Hepatocyte (in vitro differentiated cells): ENCODE measurements around the gene MYMX. TPM values are rescaled to one million over a fixed set of nuclear protein-coding genes. Genes with fewer than 3 reads are reported as not detected.

Source experiments
- DNase-seq: peaks from one replicate; pipeline ENCODE4 v3.0.0-alpha.2; 2016; ENCODE audit warnings: low spot score
- H2AFZ ChIP-seq: fragments of 200-600 bp; sonication (generic); 2 replicates; pipeline ENCODE4 v1.6.0; 2016; ENCODE audit warnings: antibody characterized with exemption, mild to moderate bottlenecking
- H3K27ac ChIP-seq: fragments of 200-600 bp; sonication (generic); 2 replicates; pipeline ENCODE4 v1.5.1; 2016; ENCODE audit warnings: mild to moderate bottlenecking
- H3K27me3 ChIP-seq: fragments of 200-600 bp; sonication (generic); 2 replicates; pipeline ENCODE4 v1.6.1; 2016
- H3K36me3 ChIP-seq: fragments of 200-600 bp; sonication (generic); replicated peaks from 2 replicates; pipeline ENCODE4 v1.5.1; 2016; ENCODE audit warnings: low read depth; ENCODE audit not compliant: insufficient read depth
- H3K4me1 ChIP-seq: fragments of 200-600 bp; sonication (generic); 2 replicates; pipeline ENCODE4 v1.5.1; 2016; ENCODE audit warnings: mild to moderate bottlenecking, moderate library complexity; ENCODE audit not compliant: insufficient read depth
- H3K4me2 ChIP-seq: fragments of 200-600 bp; sonication (generic); 2 replicates; pipeline ENCODE4 v1.6.0; 2016
- H3K4me3 ChIP-seq: fragments of 200-600 bp; sonication (generic); 2 replicates; pipeline ENCODE4 v1.5.1; 2016; ENCODE audit warnings: mild to moderate bottlenecking
- H3K79me2 ChIP-seq: fragments of 200-600 bp; sonication (generic); 2 replicates; pipeline ENCODE4 v1.6.0; 2017; ENCODE audit warnings: mild to moderate bottlenecking
- H3K9me2 ChIP-seq: fragments of 200-600 bp; sonication (generic); replicated peaks from 2 replicates; pipeline ENCODE4 v1.6.0; 2017; ENCODE audit warnings: mild to moderate bottlenecking; ENCODE audit not compliant: insufficient read depth
- H3K9me3 ChIP-seq: fragments of 200-600 bp; sonication (generic); 2 replicates; pipeline ENCODE4 v1.5.1; 2016; ENCODE audit warnings: low read depth, mild to moderate bottlenecking
- H4K20me1 ChIP-seq: fragments of 200-600 bp; sonication (generic); 2 replicates; pipeline ENCODE4 v1.6.0; 2016; ENCODE audit warnings: mild to moderate bottlenecking; ENCODE audit not compliant: insufficient read depth, poor library complexity, severe bottlenecking
- EZH2 ChIP-seq: fragments of 200-600 bp; sonication (generic); IDR thresholded peaks from 2 replicates; pipeline ENCODE4 v1.6.1; 2016; ENCODE audit warnings: antibody characterized with exemption, mild to moderate bottlenecking, borderline replicate concordance
- EZH2phosphoT487 ChIP-seq: fragments of 200-600 bp; sonication (generic); IDR thresholded peaks from one replicate; pipeline ENCODE4 v1.6.1; 2018; ENCODE audit warnings: antibody characterized with exemption, mild to moderate bottlenecking, low read depth, moderate library complexity; ENCODE audit not compliant: unreplicated experiment, severe bottlenecking
- WGBS: methylation state at CpG from one replicate; pipeline ENCODE4 v1.1.6; 2016; ENCODE audit warnings: low lambda C conversion rate; ENCODE audit errors: missing lambda C conversion rate; 5-methylcytosine and 5-hydroxymethylcytosine counted together
- polyA plus RNA-seq: library from polyadenylated mRNA; unstranded; fragments of >200 nt; fragmentation: Nextera tagmentation; extraction: Ambion mirVana; gene quantifications from 2 replicates; pipeline ENCODE4 v1.2.1, GENCODE V29; 2016
- total RNA-seq: library from RNA; depleted of rRNA; stranded (reverse); fragments of >200 nt; gene quantifications from 2 replicates; pipeline ENCODE4 v1.2.3, GENCODE V29; 2014
- TF ChIP-seq, protein P1 (sequence below): fragments of 200-600 bp; sonication (generic); IDR thresholded peaks from 2 replicates; pipeline ENCODE4 v1.5.1; 2016; ENCODE audit warnings: antibody characterized with exemption, mild to moderate bottlenecking; ENCODE audit not compliant: poor library complexity

MYMX gene
- total and polyA plus RNA-seq, 2 experiments from 2014 or later = not detected

GRCh38 chr6:44219815-44220784 lies 3.4 kb downstream of the MYMX start:
- TF ChIP-seq EZH2phosphoT487 = no peak
- TF ChIP-seq, protein P1, sequence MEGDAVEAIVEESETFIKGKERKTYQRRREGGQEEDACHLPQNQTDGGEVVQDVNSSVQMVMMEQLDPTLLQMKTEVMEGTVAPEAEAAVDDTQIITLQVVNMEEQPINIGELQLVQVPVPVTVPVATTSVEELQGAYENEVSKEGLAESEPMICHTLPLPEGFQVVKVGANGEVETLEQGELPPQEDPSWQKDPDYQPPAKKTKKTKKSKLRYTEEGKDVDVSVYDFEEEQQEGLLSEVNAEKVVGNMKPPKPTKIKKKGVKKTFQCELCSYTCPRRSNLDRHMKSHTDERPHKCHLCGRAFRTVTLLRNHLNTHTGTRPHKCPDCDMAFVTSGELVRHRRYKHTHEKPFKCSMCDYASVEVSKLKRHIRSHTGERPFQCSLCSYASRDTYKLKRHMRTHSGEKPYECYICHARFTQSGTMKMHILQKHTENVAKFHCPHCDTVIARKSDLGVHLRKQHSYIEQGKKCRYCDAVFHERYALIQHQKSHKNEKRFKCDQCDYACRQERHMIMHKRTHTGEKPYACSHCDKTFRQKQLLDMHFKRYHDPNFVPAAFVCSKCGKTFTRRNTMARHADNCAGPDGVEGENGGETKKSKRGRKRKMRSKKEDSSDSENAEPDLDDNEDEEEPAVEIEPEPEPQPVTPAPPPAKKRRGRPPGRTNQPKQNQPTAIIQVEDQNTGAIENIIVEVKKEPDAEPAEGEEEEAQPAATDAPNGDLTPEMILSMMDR = peak; percentile 4
- no peak for TF ChIP-seq EZH2
- Histone ChIP-seq H4K20me1 (no peaks in the 10 kb centered on the region), H3K79me2 (peaks cover 8% of the 10 kb centered on the region), H2AFZ (no peak overlapping the region), H3K27me3 (no peaks in the 10 kb centered on the region), H3K27ac (no peak overlapping the region), H3K9me2 (no peaks in the 10 kb centered on the region), H3K36me3 (no peaks in the 10 kb centered on the region), H3K4me2 (peak overlapping the region; percentile 95), H3K4me3 (no peak overlapping the region), H3K4me1 (peaks cover 42% of the 10 kb centered on the region), H3K9me3 (no peaks in the 10 kb centered on the region)
- DNase-seq = no peak
- WGBS = 62% methylated on average over 27 of the region's 28 CpGs

- no peak overlapping the region for H3K4me2 ChIP-seq
- no peak overlapping the region for H2AFZ ChIP-seq
- H3K36me3 ChIP-seq = no peaks in the 10 kb centered on the region
- no peaks in the 10 kb centered on the region for H3K9me2 ChIP-seq
- no peaks in the 10 kb centered on the region for H3K9me3 ChIP-seq
- peaks cover 8% of the 10 kb centered on the region for H3K79me2 ChIP-seq
- H3K27ac ChIP-seq = peak overlapping the region; percentile 20
- H3K4me1 ChIP-seq = peaks cover 49% of the 10 kb centered on the region
- no peaks in the 10 kb centered on the region for H3K27me3 ChIP-seq
- TF ChIP-seq, protein P1 = no peak
- TF ChIP-seq EZH2phosphoT487 = no peak
- no peak for TF ChIP-seq EZH2
- no peak overlapping the region for H3K4me3 ChIP-seq
- no peak for DNase-seq
- H4K20me1 ChIP-seq = no peaks in the 10 kb centered on the region
- 94% methylated on average over 4 of the region's 4 CpGs for WGBS
These were observed 4.2 kb downstream of the MYMX start for GRCh38 chr6:44220913-44221290.

DNA sequence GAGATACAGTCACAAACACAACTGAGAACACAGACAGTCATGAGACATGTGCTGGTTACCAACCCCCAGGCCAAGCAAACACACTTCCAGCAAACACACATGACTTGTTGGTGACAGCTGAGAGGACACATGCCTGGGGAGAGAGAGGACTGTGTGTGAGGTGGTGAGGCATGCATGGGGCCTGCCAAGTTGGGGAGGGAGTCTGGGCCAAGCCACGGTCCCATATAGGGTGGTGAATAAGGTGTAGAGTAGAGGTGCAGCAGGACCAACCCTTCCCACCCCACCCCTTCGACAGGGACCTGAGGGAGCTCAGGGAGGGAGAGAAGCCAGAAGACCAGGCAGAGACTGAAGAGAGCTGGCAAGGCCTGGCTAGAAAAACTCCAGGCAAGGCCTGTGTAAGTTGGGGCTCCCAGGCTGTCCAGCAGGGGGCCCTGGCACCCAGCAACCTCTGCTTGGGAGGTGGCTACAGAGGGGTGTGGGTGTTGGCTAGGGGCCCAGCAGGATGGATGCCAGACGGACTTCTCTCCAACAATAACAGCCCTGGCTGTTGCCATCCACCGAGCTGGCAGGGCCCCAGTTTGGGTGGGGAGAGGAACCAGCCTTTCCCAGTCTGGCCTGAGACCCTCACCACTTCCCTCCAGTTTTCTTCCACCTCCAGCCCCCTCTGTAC lies 4.7 kb downstream of the MYMX start:
- no peak overlapping the region for H3K4me3 ChIP-seq

More for the DNA sequence above, 4.7 kb downstream of the MYMX start:
- Histone ChIP-seq H3K36me3 (no peaks in the 10 kb centered on the region), H3K4me1 (peaks cover 54% of the 10 kb centered on the region), H3K79me2 (peaks cover 8% of the 10 kb centered on the region), H3K27me3 (no peaks in the 10 kb centered on the region), H3K4me2 (peak overlapping the region; percentile 16), H4K20me1 (no peaks in the 10 kb centered on the region), H3K9me3 (no peaks in the 10 kb centered on the region), H3K27ac (peak overlapping the region; percentile 20), H2AFZ (no peak overlapping the region), H3K9me2 (no peaks in the 10 kb centered on the region)
- WGBS = 41% methylated on average over 4 of the region's 4 CpGs
- peak; percentile 88 for DNase-seq
- TF ChIP-seq EZH2phosphoT487 = no peak
- TF ChIP-seq, protein P1 = peak; percentile 62
- TF ChIP-seq EZH2 = no peak
